Activated CD4-positive, alpha-beta T cell treated with anti-CD3 and anti-CD28 coated beads for 4 hours (primary cell): Measurements from ENCODE around the gene XPNPEP2.

Experiments
- DNase-seq, 2 donors: peaks; one replicate each; pipeline ENCODE4 v3.0.0-alpha.2; 2020

Gene XPNPEP2, protein sequence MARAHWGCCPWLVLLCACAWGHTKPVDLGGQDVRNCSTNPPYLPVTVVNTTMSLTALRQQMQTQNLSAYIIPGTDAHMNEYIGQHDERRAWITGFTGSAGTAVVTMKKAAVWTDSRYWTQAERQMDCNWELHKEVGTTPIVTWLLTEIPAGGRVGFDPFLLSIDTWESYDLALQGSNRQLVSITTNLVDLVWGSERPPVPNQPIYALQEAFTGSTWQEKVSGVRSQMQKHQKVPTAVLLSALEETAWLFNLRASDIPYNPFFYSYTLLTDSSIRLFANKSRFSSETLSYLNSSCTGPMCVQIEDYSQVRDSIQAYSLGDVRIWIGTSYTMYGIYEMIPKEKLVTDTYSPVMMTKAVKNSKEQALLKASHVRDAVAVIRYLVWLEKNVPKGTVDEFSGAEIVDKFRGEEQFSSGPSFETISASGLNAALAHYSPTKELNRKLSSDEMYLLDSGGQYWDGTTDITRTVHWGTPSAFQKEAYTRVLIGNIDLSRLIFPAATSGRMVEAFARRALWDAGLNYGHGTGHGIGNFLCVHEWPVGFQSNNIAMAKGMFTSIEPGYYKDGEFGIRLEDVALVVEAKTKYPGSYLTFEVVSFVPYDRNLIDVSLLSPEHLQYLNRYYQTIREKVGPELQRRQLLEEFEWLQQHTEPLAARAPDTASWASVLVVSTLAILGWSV

GRCh38 chrX:129738466-129739308 lies at the start of gene XPNPEP2:
Gene XPNPEP2 (plus strand): TSS chrX:129738979. CDS start chrX:129739214, 235 bp downstream.
- no peak for DNase-seq

GRCh38 chrX:129689796-129690195 lies 49.0 kb upstream of the XPNPEP2 start:
- DNase-seq, result no peak

DNA sequence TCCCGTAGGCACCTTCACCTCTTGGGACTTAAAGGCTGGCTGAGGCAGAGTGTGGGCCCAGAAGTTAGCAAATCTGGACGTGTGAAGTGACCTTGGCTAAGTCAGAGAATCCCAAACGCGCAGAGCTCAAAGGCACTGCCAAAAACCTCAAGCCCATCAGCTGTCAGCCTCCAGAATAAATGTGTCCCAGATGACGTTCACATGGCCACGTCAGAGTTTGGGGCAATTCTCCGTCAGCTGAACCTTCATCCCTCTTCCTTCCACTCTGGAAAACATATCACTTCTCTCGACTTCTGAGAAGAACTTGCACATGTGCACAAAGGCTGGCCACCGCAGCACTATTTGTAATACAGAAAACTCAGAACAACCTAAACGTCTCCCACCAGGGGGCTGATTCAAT lies 48.3 kb upstream of the XPNPEP2 start:
- DNase-seq, result no peak

GRCh38 chrX:129693354-129693753 lies 45.4 kb upstream of the XPNPEP2 start:
- DNase-seq, result no peak

DNA sequence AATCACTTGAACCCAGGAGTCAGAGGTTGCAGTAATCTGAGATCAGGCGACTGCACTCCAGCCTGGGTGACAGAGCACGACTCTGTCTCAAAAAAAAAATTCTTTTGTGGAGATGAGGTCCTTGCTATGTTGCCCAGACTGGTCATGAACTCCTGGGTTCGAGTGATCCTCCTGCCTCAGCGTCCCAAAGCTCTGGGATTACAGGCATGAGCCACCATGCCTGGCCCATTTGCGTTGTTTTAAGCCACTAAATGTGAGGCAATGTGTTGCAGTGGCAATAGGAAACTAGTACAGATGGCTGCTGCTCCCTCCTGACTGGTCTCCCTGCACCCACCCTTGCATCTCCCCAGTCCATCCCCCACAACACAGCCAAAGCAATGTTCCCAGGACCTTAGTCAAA lies 44.0 kb upstream of the XPNPEP2 start:
- DNase-seq, result no peak

DNA sequence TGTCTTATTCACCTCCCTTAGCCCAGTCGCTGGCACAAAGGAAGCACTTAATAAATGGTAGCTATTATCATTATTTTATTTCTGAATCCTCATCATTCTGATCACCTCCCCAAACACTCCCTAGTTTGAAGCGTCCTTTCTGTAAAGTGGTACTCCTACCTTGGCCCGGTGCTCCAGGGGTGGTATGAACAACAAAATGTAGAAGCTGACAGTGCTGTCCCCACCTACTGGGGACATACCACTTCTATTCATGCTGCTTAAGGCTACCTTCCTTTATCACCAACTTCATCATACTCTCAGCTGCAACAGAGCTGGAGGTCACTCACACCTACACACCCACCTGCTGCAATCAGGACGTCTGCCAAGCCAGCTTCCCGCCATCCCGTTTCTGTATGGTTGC lies 43.2 kb upstream of the XPNPEP2 start:
- no peak for DNase-seq

DNA sequence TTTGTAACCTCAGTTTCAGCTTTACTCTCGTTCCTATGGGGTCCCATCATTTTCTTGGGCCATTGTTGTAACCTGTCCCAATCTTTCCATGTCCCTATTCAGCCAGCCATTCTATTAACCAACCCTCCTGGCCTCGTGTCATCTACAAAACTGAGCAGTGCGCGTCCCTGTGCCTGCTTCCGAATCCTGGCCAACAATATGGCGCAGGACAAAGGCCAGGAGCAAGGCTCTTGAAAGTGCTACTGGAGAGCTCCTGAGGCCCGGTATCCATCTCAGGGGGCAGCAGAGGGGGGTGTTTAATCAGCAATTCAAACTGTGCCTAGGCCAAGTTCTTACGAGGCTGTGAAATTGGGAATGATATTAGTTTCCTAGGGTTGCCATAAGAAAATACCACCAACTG lies 42.8 kb upstream of the XPNPEP2 start:
- DNase-seq, result no peak

DNA sequence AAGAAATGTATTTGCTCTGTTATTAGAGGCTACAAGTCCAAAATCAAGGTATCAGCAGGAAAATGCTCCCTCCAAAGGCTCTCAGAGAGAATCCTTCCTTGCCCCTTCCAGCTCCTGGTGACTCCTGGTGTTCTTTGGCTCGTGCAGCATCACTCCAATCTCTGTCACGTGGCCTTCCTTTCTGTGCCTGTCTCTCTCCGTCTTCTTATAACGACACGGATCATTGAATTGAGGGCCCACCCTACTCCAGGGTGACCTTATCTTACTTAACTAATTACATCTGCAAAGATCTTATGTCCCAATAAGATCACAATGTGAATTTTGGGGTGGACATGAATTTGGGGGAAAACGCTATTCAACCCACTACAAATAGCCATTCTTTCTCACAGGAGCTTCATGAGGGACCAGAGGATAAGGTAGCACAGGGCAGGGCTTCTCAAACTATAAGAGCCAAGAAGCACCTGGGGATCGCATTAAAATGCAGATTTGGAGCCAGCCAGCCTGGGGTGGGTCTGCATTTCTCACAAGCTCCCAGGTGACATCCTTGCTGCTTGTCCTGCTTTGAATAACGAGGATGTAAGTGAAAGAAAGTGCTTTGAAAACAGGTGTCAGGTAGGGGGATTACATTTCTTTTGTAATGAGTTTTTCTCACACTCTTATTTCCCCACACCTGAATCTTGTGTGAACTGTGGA lies 42.2 kb upstream of the XPNPEP2 start:
- no peak for DNase-seq

- DNase-seq, result no peak
These were observed 41.5 kb upstream of the XPNPEP2 start for GRCh38 chrX:129697204-129697829.

- DNase-seq, result no peak
These were observed 40.6 kb upstream of the XPNPEP2 start for GRCh38 chrX:129698150-129698549.

GRCh38 chrX:129700536-129700935 lies 38.2 kb upstream of the XPNPEP2 start:
- no peak for DNase-seq

GRCh38 chrX:129701624-129702069 lies 37.1 kb upstream of the XPNPEP2 start:
- no peak for DNase-seq

DNA sequence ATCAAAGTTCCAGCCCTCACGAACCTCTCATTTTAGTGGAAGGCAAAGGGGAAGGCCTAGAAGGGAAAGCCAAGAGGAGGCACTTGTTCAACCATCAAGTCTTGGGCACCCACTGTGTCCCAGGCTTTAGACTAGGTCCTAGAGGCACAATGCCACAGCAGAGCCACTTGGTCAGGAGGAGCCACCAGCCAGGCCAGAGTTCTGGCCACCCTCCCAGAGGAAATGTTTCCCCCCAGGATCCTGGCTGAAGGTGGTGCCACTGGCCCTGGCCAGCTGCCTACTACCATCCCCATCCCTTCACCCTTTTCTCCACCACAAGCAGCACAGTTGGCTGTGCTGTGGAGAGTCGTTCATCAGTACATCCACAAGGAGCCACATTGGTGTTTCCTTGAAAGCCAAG lies 34.3 kb upstream of the XPNPEP2 start:
- DNase-seq, result no peak

DNA sequence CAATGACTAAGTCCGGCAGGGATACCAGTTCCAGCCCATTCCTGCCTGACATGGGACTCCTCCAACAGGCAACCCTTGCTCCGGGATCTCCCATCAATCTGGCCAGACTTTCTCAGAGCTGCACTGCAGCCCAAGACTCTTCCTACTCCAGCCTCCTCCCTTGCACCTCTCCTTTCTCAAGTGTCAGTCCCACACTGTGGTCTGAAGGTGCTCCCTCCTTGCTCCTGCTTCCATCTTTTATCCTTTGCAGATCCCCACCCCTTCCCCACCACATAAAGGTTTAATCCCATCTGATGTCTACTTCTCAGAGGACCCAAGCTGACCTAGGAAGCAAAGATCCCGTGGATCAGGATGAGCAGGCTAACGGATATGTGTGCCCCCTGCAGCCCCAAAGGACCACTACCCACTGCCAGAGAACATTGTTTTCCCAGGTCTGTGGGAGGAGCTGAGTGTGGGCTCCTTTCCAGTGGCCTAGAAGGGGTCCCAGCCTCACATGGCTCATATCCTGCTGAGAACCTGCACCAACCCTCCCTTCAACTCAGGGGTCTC lies 33.3 kb upstream of the XPNPEP2 start:
- DNase-seq, result no peak

DNA sequence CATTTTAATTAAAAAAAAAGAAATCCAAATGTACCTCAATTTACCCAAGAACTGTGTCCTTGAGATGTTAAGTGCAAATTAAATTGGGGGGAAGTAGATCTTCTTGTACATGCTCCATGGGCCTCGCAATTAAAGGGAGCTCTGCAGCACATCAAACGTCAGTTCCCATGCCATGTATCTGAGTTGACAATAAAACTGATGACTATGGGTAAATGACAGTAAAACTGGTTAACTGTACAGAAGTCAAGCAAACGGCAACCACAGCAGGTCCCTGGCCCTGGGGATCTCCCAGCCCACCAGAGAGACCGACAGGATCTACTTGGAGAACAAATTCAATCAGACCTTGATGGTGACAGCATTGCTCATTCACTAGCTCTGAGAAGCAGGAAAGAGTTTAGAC lies 32.8 kb upstream of the XPNPEP2 start:
- DNase-seq, result no peak

- no peak for DNase-seq
These were observed 32.2 kb upstream of the XPNPEP2 start for GRCh38 chrX:129706400-129707072.

DNA sequence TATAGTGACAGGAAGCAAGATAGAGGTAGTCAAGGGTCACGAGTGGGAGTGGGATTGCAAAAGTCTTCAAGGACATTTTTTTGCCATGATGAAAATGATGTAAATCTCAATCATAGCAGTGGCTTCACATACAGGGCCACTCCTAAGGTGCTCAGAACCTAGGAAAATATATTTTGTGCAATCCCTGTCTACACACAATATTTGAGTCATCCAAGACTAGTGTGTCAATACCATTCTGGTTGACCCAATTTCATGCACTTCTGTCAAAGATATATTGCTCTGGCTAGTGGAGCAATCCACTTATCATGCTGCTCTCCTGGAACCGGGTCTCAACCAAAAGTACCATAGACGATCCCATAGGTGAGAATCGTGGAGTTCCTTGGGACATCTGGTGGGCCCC lies 24.2 kb upstream of the XPNPEP2 start:
- no peak for DNase-seq

- no peak for DNase-seq
These were observed 22.3 kb upstream of the XPNPEP2 start for GRCh38 chrX:129716507-129716906.

DNA sequence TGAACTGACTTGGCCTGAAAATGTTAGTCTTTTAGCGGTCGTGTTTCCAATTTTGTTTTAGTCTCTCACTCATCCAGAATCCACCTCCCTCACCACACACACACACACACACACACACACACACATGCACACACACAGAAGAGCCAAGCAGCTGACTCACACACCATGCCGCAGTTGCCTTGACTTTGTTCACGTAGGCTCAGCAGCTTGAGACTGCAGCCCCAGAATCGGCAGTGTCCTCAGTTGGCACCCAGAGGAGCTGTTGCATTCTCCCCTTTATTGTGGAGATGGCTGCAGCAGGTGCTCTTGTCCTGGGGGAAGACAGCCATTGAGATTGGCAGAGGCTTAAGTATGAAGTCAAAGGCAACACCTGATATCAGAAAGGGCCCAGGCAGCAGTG lies 20.9 kb upstream of the XPNPEP2 start:
- no peak for DNase-seq

DNA sequence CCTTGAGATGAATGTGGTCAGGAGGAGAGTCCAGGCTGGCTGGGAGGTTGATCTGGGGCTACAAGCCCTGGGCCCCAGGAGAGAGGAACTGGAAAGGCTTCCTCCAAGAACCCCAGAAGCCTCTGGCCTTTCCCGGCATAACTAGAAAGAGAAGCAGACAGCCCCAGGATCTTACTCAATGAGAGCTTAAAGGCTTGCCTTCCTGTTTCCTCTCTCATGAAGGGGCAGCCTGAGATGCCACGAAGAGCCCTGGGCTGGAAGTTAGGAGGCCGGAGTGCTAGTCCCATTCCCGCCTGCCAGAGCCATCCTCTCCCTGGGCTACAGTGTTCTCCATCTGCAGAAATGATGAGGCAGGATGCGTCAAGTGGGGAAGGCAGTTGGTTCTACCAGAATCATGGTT lies 20.1 kb upstream of the XPNPEP2 start:
- DNase-seq, result no peak

DNA sequence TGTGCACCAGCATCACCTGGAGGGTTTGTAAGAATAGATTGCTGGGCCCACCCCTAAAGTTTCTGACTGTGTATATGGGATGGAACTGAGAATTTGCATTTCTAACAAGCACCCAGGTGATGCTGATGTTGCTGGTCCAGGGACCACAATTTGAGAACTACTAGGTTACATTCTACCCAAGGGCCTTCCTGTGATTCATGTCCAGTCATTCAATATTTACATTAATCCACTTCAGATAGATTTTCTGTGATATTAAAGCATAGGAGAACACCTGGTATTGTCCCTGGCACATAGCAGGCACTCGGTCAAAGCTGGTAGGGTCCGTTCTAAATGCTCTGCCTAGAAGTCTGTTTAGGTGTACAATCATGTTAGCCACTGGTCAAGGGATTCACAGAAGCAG lies 19.5 kb upstream of the XPNPEP2 start:
- no peak for DNase-seq
